ENCODE measurements around the gene KRTAP4-5. TPM values are rescaled to one million over a fixed set of nuclear protein-coding genes. Genes with fewer than 3 reads are reported as not detected.
A peak's percentile ranks its signal among the peaks of the same experiment; 100 is the strongest.
"Not testable (repeated sequence)": the region's sequence is repeated elsewhere in the genome, so short reads cannot be mapped to it uniquely, and the experiment has no call there.

The KRTAP4-5 gene
- total and polyA plus RNA-seq, 2 experiments from 2014 or later = not detected

GRCh38 chr17:41107941-41108450 lies 41.6 kb downstream of the KRTAP4-5 start:
- in situ Hi-C loops (cut with MboI) = no loop called here
- TF ChIP-seq EZH2 (IDR thresholded peaks at IDR 0.05; ENCODE audit: insufficient read depth, poor library complexity, severe bottlenecking) = no peak
- TF ChIP-seq EZH2phosphoT487 (IDR thresholded peaks at IDR 0.05; ENCODE audit: insufficient read depth, low read depth) = no peak
- peak overlapping the region; percentile 31; the same call in 1 of the 2 replicates for H3K4me3 ChIP-seq
- H3F3A ChIP-seq (ENCODE audit: insufficient read depth) = peaks cover 27% of the 10 kb centered on the region
- H4K20me1 ChIP-seq (ENCODE audit: insufficient read depth) = no peaks in the 10 kb centered on the region
- H3K4me2 ChIP-seq (ENCODE audit: unreplicated experiment) = no peak overlapping the region
- no peaks in the 10 kb centered on the region for H3K79me2 ChIP-seq (ENCODE audit: insufficient read depth)
- H3K27me3 ChIP-seq (replicated peaks; ENCODE audit: insufficient read depth) = no peaks in the 10 kb centered on the region
- 0 out of 2 replicates have a peak, but pooled peaks cover 7% of the 10 kb centered on the region for H3K9me2 ChIP-seq (ENCODE audit: insufficient read depth)
- 0 out of 2 replicates have a peak overlapping the region, but pooled peaks have one; percentile 7 for H2AFZ ChIP-seq
- peaks cover 7% of the 10 kb centered on the region; the same call in 1 of the 2 replicates for H3K36me3 ChIP-seq (ENCODE audit: low read depth)
- H3K9me3 ChIP-seq (ENCODE audit: low read depth) = no peaks in the 10 kb centered on the region
- H3K9ac ChIP-seq = no peak overlapping the region
- DNase-seq = no peak
- peaks cover 28% of the 10 kb centered on the region for H3K4me1 ChIP-seq (ENCODE audit: insufficient read depth)
- 64 to 67% methylated on average over 1 of the region's 1 CpG for WGBS, 2 experiments (ENCODE audit: low coverage in 1 of 2, low lambda C conversion rate in 2 of 2, missing lambda C conversion rate in 2 of 2)
- no peak overlapping the region for H3K27ac ChIP-seq

GRCh38 chr17:41105347-41105746 lies 44.3 kb downstream of the KRTAP4-5 start, which contains the start of gene KRTAP4-9:
KRTAP4-9 (plus strand) TSS chr17:41105389; CDS start chr17:41105389, 0 bp downstream.
- H3K36me3 ChIP-seq (ENCODE audit: low read depth); in situ Hi-C loops (cut with MboI); H3K9ac ChIP-seq; H3K79me2 ChIP-seq (ENCODE audit: insufficient read depth); H4K20me1 ChIP-seq (ENCODE audit: insufficient read depth); H3K9me2 ChIP-seq (ENCODE audit: insufficient read depth); H2AFZ ChIP-seq; DNase-seq; H3K27me3 ChIP-seq (replicated peaks; ENCODE audit: insufficient read depth); H3K9me3 ChIP-seq (ENCODE audit: low read depth); H3K4me3 ChIP-seq: not testable (repeated sequence)
- H3K27ac ChIP-seq = peak within 1 kb of the TSS; percentile 72
- WGBS, 2 experiments (ENCODE audit: low coverage in 1 of 2, low lambda C conversion rate in 2 of 2, missing lambda C conversion rate in 2 of 2) = 74 to 79% methylated on average over 9 to 10 of the region's 10 CpGs
- peaks cover 30% of the 10 kb centered on the region for H3K4me1 ChIP-seq (ENCODE audit: insufficient read depth)
- peaks cover 33% of the 10 kb centered on the region for H3F3A ChIP-seq (ENCODE audit: insufficient read depth)
- peak within 1 kb of the TSS; percentile 55 for H3K4me2 ChIP-seq (ENCODE audit: unreplicated experiment)

DNA sequence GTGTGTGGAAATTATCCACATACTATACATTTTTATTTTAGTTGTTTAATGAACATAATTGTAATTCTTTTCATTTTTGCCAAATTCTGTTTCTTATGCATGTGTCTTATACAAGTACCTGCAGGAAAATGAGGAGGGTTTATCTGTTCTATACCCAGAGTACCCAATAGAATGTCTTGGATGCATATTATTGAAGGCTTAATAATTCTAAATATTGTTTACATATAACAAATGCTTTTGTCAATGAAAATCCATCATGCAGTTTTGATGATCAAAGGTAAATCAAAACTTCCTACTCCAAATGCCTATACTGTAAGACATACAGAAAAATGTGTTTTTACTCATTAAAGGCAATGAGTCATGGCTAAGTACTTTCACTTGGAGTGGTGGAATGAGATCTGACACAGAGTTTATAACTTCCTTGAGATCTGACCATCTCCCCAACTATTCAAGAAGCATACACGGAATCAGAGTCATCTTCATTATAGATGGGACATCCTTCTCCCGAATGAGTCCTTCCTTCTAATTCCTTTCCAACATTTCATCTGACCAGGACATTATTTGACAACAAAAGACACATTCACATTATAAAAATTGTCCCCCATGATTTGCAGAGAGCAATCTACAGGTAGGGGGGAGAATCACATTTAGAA lies 45.1 kb downstream of the KRTAP4-5 start:
- peaks cover 37% of the 10 kb centered on the region for H3K4me1 ChIP-seq (ENCODE audit: insufficient read depth)
- H3K27ac ChIP-seq = peak overlapping the region; percentile 72
- H3K9me3 ChIP-seq (ENCODE audit: low read depth); H3K36me3 ChIP-seq (ENCODE audit: low read depth); H4K20me1 ChIP-seq (ENCODE audit: insufficient read depth); H3K27me3 ChIP-seq (replicated peaks; ENCODE audit: insufficient read depth); H3K9me2 ChIP-seq (ENCODE audit: insufficient read depth); H3K9ac ChIP-seq; in situ Hi-C loops (cut with MboI); H3K79me2 ChIP-seq (ENCODE audit: insufficient read depth); H3K4me3 ChIP-seq; H2AFZ ChIP-seq: not testable (repeated sequence)
- peak overlapping the region; percentile 55 for H3K4me2 ChIP-seq (ENCODE audit: unreplicated experiment)
- peaks cover 42% of the 10 kb centered on the region for H3F3A ChIP-seq (ENCODE audit: insufficient read depth)
- DNase-seq = peak; percentile 74
- 0% methylated on average over 2 of the region's 2 CpGs for WGBS, 2 experiments (ENCODE audit: low coverage in 1 of 2, low lambda C conversion rate in 2 of 2, missing lambda C conversion rate in 2 of 2)

DNA sequence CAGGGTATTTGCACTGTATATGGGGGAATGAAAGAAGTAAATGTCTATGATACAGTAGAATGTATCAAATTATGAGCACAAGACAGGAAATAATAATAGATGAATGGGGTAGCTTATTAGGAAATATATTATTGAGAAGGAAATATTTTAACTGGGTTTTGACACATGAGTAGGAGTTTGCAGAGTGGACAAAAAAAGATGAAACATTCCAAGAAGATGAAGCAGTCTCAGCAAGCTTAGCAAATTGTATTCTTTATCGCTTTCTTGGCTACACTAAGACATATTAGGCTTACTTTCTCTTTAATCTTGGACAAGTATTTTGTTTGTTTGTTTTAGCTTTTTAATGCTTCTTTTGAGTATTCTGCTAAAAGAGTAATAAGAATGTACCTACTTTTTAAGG lies 45.7 kb downstream of the KRTAP4-5 start:
- in situ Hi-C loops (cut with MboI) = no loop called here
- no peaks in the 10 kb centered on the region for H3K79me2 ChIP-seq (ENCODE audit: insufficient read depth)
- peak; percentile 24 for DNase-seq
- peaks cover 43% of the 10 kb centered on the region for H3K4me1 ChIP-seq (ENCODE audit: insufficient read depth)
- H3K27ac ChIP-seq = peak overlapping the region; percentile 8
- no peak overlapping the region for H3K9ac ChIP-seq
- H4K20me1 ChIP-seq (ENCODE audit: insufficient read depth) = no peaks in the 10 kb centered on the region
- WGBS, 2 experiments (ENCODE audit: low coverage in 1 of 2, low lambda C conversion rate in 2 of 2, missing lambda C conversion rate in 2 of 2) = 65 to 68% methylated on average over 1 of the region's 1 CpG
- H3F3A ChIP-seq (ENCODE audit: insufficient read depth) = peaks cover 48% of the 10 kb centered on the region
- TF ChIP-seq EZH2phosphoT487 (IDR thresholded peaks at IDR 0.05; ENCODE audit: insufficient read depth, low read depth) = no peak
- TF ChIP-seq EZH2 (IDR thresholded peaks at IDR 0.05; ENCODE audit: insufficient read depth, poor library complexity, severe bottlenecking) = no peak
- H3K27me3 ChIP-seq (replicated peaks; ENCODE audit: insufficient read depth) = no peaks in the 10 kb centered on the region
- peak overlapping the region; percentile 55 for H3K4me2 ChIP-seq (ENCODE audit: unreplicated experiment)
- no peak overlapping the region for H3K4me3 ChIP-seq
- no peak overlapping the region for H2AFZ ChIP-seq
- no peaks in the 10 kb centered on the region for H3K36me3 ChIP-seq (ENCODE audit: low read depth)
- H3K9me3 ChIP-seq (ENCODE audit: low read depth) = no peaks in the 10 kb centered on the region
- 0 out of 2 replicates have a peak, but pooled peaks cover 7% of the 10 kb centered on the region for H3K9me2 ChIP-seq (ENCODE audit: insufficient read depth)

Measured in GM23248 (cell line).